C4-2B (cell line): ENCODE data around the gene POMT1.

Experiments used
- ZFX ChIP-seq: fragments of 450-650 bp; IDR thresholded peaks from 2 replicates; pipeline ENCODE4 v1.6.1; 2017
- TF ChIP-seq, protein P1 (sequence below): fragments of 450-650 bp; conservative IDR thresholded peaks from 2 replicates; pipeline ENCODE4 v1.5.1; 2017; ENCODE audit warnings: mild to moderate bottlenecking

GRCh38 chr9:131555841-131556673 is 53.3 kb downstream of the POMT1 start:
- TF ChIP-seq, protein P1, sequence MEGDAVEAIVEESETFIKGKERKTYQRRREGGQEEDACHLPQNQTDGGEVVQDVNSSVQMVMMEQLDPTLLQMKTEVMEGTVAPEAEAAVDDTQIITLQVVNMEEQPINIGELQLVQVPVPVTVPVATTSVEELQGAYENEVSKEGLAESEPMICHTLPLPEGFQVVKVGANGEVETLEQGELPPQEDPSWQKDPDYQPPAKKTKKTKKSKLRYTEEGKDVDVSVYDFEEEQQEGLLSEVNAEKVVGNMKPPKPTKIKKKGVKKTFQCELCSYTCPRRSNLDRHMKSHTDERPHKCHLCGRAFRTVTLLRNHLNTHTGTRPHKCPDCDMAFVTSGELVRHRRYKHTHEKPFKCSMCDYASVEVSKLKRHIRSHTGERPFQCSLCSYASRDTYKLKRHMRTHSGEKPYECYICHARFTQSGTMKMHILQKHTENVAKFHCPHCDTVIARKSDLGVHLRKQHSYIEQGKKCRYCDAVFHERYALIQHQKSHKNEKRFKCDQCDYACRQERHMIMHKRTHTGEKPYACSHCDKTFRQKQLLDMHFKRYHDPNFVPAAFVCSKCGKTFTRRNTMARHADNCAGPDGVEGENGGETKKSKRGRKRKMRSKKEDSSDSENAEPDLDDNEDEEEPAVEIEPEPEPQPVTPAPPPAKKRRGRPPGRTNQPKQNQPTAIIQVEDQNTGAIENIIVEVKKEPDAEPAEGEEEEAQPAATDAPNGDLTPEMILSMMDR = no peak
- no peak for TF ChIP-seq ZFX
